Measurements from ENCODE around the gene CDCA3.

Gene CDCA3

GRCh38 chr12:6838854-6839253, 12.2 kb downstream of the CDCA3 start:
- H3K4me1 ChIP-seq (ENCODE audit: low read length): peaks cover 11% of the 10 kb centered on the region
- H4K20me1 ChIP-seq (ENCODE audit: insufficient read depth, low read length): no peaks in the 10 kb centered on the region
- no peaks in the 10 kb centered on the region for H3K36me3 ChIP-seq (replicated peaks; ENCODE audit: insufficient read depth, low read length)
- H2AFZ ChIP-seq (ENCODE audit: low read length): no peak overlapping the region
- TF ChIP-seq EZH2phosphoT487 (IDR thresholded peaks at IDR 0.05; ENCODE audit: low read length) (no peak), EZH2 (optimal IDR thresholded peaks at IDR 0.05; ENCODE audit: low read depth, low read length) (no peak), CTCF (IDR thresholded peaks at IDR 0.05; ENCODE audit: low read length) (no peak)
- no peaks in the 10 kb centered on the region for H3K9me2 ChIP-seq (replicated peaks; ENCODE audit: insufficient read depth, low read length)
- no peaks in the 10 kb centered on the region for H3F3A ChIP-seq (ENCODE audit: insufficient read depth, low read length)
- H3K9me3 ChIP-seq (replicated peaks; ENCODE audit: insufficient read depth, low read length): no peaks in the 10 kb centered on the region
- no peak overlapping the region for H3K9ac ChIP-seq (ENCODE audit: low read length)
- 0 out of 2 replicates have a peak, but pooled peaks cover 2% of the 10 kb centered on the region for H3K27me3 ChIP-seq (replicated peaks; ENCODE audit: insufficient read depth, low read length)
- no peaks in the 10 kb centered on the region for H3K79me2 ChIP-seq (ENCODE audit: low read length)
- no peak overlapping the region for H3K4me2 ChIP-seq (ENCODE audit: low read depth, low read length)
- H3K27ac ChIP-seq (ENCODE audit: low read length): no peak overlapping the region
- DNase-seq: no peak
- no peak overlapping the region for H3K4me3 ChIP-seq (ENCODE audit: low read length)

GRCh38 chr12:6837370-6838060, 13.6 kb downstream of the CDCA3 start:
- Histone ChIP-seq H3K79me2 (ENCODE audit: low read length) (no peaks in the 10 kb centered on the region), H2AFZ (ENCODE audit: low read length) (no peak overlapping the region), H3K4me1 (ENCODE audit: low read length) (peaks cover 11% of the 10 kb centered on the region), H3K4me2 (ENCODE audit: low read depth, low read length) (no peak overlapping the region), H3K9me3 (replicated peaks; ENCODE audit: insufficient read depth, low read length) (no peaks in the 10 kb centered on the region), H3K9ac (ENCODE audit: low read length) (no peak overlapping the region), H3F3A (ENCODE audit: insufficient read depth, low read length) (no peaks in the 10 kb centered on the region), H3K27me3 (replicated peaks; ENCODE audit: insufficient read depth, low read length) (peaks cover 12% of the 10 kb centered on the region; the same call in 1 of the 2 replicates), H3K27ac (ENCODE audit: low read length) (no peak overlapping the region), H3K4me3 (ENCODE audit: low read length) (no peak overlapping the region), H3K9me2 (replicated peaks; ENCODE audit: insufficient read depth, low read length) (no peaks in the 10 kb centered on the region), H3K36me3 (replicated peaks; ENCODE audit: insufficient read depth, low read length) (no peaks in the 10 kb centered on the region), H4K20me1 (ENCODE audit: insufficient read depth, low read length) (no peaks in the 10 kb centered on the region)
- no peak for DNase-seq
- no peak for TF ChIP-seq EZH2 (optimal IDR thresholded peaks at IDR 0.05; ENCODE audit: low read depth, low read length)
- no peak for TF ChIP-seq CTCF (IDR thresholded peaks at IDR 0.05; ENCODE audit: low read length)
- no peak for TF ChIP-seq EZH2phosphoT487 (IDR thresholded peaks at IDR 0.05; ENCODE audit: low read length)

GRCh38 chr12:6836851-6837250, 14.2 kb downstream of the CDCA3 start:
- Histone ChIP-seq H3K27me3 (replicated peaks; ENCODE audit: insufficient read depth, low read length) (peaks cover 18% of the 10 kb centered on the region), H3F3A (ENCODE audit: insufficient read depth, low read length) (no peaks in the 10 kb centered on the region), H4K20me1 (ENCODE audit: insufficient read depth, low read length) (no peaks in the 10 kb centered on the region), H3K4me1 (ENCODE audit: low read length) (peaks cover 11% of the 10 kb centered on the region), H3K4me3 (ENCODE audit: low read length) (no peak overlapping the region), H2AFZ (ENCODE audit: low read length) (no peak overlapping the region), H3K9ac (ENCODE audit: low read length) (no peak overlapping the region), H3K4me2 (ENCODE audit: low read depth, low read length) (no peak overlapping the region), H3K9me3 (replicated peaks; ENCODE audit: insufficient read depth, low read length) (no peaks in the 10 kb centered on the region), H3K27ac (ENCODE audit: low read length) (no peak overlapping the region), H3K9me2 (replicated peaks; ENCODE audit: insufficient read depth, low read length) (no peaks in the 10 kb centered on the region), H3K79me2 (ENCODE audit: low read length) (no peaks in the 10 kb centered on the region), H3K36me3 (replicated peaks; ENCODE audit: insufficient read depth, low read length) (no peaks in the 10 kb centered on the region)
- no peak for DNase-seq
- no peak for TF ChIP-seq EZH2 (optimal IDR thresholded peaks at IDR 0.05; ENCODE audit: low read depth, low read length)
- TF ChIP-seq CTCF (IDR thresholded peaks at IDR 0.05; ENCODE audit: low read length): no peak
- no peak for TF ChIP-seq EZH2phosphoT487 (IDR thresholded peaks at IDR 0.05; ENCODE audit: low read length)

Data from MM.1S (cell line).